ENCODE results near the gene TANC1.

The TANC1 gene

GRCh38 chr2:158962074-158962473, 6.4 kb upstream of the TANC1 start:
- DNase-seq (ENCODE audit: low read depth in 2 of 2), result no peak

- DNase-seq (ENCODE audit: low read depth in 2 of 2), result no peak
These were observed 5.4 kb upstream of the TANC1 start for GRCh38 chr2:158963071-158963470.

- DNase-seq (ENCODE audit: low read depth in 2 of 2), result no peak
These were observed 3.3 kb upstream of the TANC1 start for GRCh38 chr2:158965107-158965506.

- DNase-seq (ENCODE audit: low read depth in 2 of 2), result no peak
These were observed 2.8 kb upstream of the TANC1 start for GRCh38 chr2:158965641-158966040.

GRCh38 chr2:158966312-158966711, 2.1 kb upstream of the TANC1 start:
- no peak for DNase-seq (ENCODE audit: low read depth in 2 of 2)

GRCh38 chr2:158967114-158967730, 1.2 kb upstream of the TANC1 start:
- DNase-seq (ENCODE audit: low read depth in 2 of 2), result no peak

GRCh38 chr2:158967731-158968395, 577 bp upstream of the TANC1 start:
- no peak for DNase-seq (ENCODE audit: low read depth in 2 of 2)

- DNase-seq (ENCODE audit: low read depth in 2 of 2), result no peak
These were observed 798 bp downstream of the TANC1 start for GRCh38 chr2:158969162-158969714.

GRCh38 chr2:158969715-158970240, 1.3 kb downstream of the TANC1 start:
- DNase-seq (ENCODE audit: low read depth in 2 of 2), result no peak

- DNase-seq (ENCODE audit: low read depth in 2 of 2), result no peak
These were observed 1.9 kb downstream of the TANC1 start for GRCh38 chr2:158970241-158970751.

GRCh38 chr2:158973116-158973956, 4.9 kb downstream of the TANC1 start:
- no peak for DNase-seq (ENCODE audit: low read depth in 2 of 2)

GRCh38 chr2:158975271-158975921, 7.0 kb downstream of the TANC1 start:
- no peak for DNase-seq (ENCODE audit: low read depth in 2 of 2)

- no peak for DNase-seq (ENCODE audit: low read depth in 2 of 2)
These were observed 11.3 kb downstream of the TANC1 start for GRCh38 chr2:158979772-158980171.

GRCh38 chr2:158984604-158985135, 16.2 kb downstream of the TANC1 start:
- no peak for DNase-seq (ENCODE audit: low read depth in 2 of 2)

GRCh38 chr2:158988501-158988900, 20.1 kb downstream of the TANC1 start:
- no peak for DNase-seq (ENCODE audit: low read depth in 2 of 2)

GRCh38 chr2:158989165-158989564, 20.7 kb downstream of the TANC1 start:
- no peak for DNase-seq (ENCODE audit: low read depth in 2 of 2)

- DNase-seq (ENCODE audit: low read depth in 2 of 2), result no peak
These were observed 22.2 kb downstream of the TANC1 start for GRCh38 chr2:158990397-158991214.

GRCh38 chr2:158993030-158993429, 24.6 kb downstream of the TANC1 start:
- DNase-seq (ENCODE audit: low read depth in 2 of 2), result no peak

- DNase-seq (ENCODE audit: low read depth in 2 of 2), result no peak
These were observed 25.5 kb downstream of the TANC1 start for GRCh38 chr2:158993721-158994587.

Data from stimulated activated CD4-positive, alpha-beta T cell treated with anti-CD3 and anti-CD28 coated beads, Interleukin-15, amount 100 ng/mL, for 48 hours (primary cell).